NT2/D1 (cell line): ENCODE data around the gene TTYH3.

ENCODE experiments used
- YY1 ChIP-seq: IDR thresholded peaks from 2 replicates; pipeline ENCODE4 v1.6.1; 2011; ENCODE audit not compliant: insufficient read length, insufficient read depth
- ZNF274 ChIP-seq: IDR thresholded peaks from 2 replicates; pipeline ENCODE4 v1.6.1; 2011; ENCODE audit warnings: mild to moderate bottlenecking, low read depth, low read length

GRCh38 chr7:2680792-2681490, 49.2 kb downstream of the TTYH3 start:
- TF ChIP-seq YY1, result no peak
- TF ChIP-seq ZNF274, result no peak
